ENCODE results near the gene UTP25. TPM values are rescaled to one million over a fixed set of nuclear protein-coding genes. Genes with fewer than 3 reads are reported as not detected.

The UTP25 gene
- polyA plus RNA-seq, 10 donors, result 5.4 to 8.2 (median 6.8) TPM

- DNase-seq, result no peak
These were observed 24.2 kb upstream of the UTP25 start for GRCh38 chr1:209803568-209803967.

- no peak for DNase-seq
These were observed 22.4 kb upstream of the UTP25 start for GRCh38 chr1:209805341-209805781.

GRCh38 chr1:209805875-209806760 lies 21.7 kb upstream of the UTP25 start, which contains the start of gene IRF6:
Gene IRF6, minus strand, starts transcription at chr1:209806142. Its CDS starts 4,729 bp downstream, at chr1:209801413.
- DNase-seq, result peak in 2 of 3 donors; percentile 66 to 80

GRCh38 chr1:209807509-209807908 lies 20.3 kb upstream of the UTP25 start:
- no peak for DNase-seq

GRCh38 chr1:209808059-209808581 lies 19.7 kb upstream of the UTP25 start:
- DNase-seq, result peak in 2 of 3 donors; percentile 41 to 79

- DNase-seq, result no peak
These were observed 18.2 kb upstream of the UTP25 start for GRCh38 chr1:209809611-209810010.

- DNase-seq, result no peak
These were observed 17.0 kb upstream of the UTP25 start for GRCh38 chr1:209810783-209811182.

- DNase-seq, result no peak
These were observed 13.9 kb upstream of the UTP25 start for GRCh38 chr1:209813902-209814301.

GRCh38 chr1:209815490-209815889 lies 12.3 kb upstream of the UTP25 start:
- DNase-seq, result no peak

- DNase-seq, result no peak
These were observed 11.8 kb upstream of the UTP25 start for GRCh38 chr1:209815931-209816341.

- no peak for DNase-seq
These were observed 10.8 kb upstream of the UTP25 start for GRCh38 chr1:209816923-209817322.

GRCh38 chr1:209817691-209818090 lies 10.1 kb upstream of the UTP25 start:
- DNase-seq, result no peak

GRCh38 chr1:209819058-209819457 lies 8.7 kb upstream of the UTP25 start:
- no peak for DNase-seq

GRCh38 chr1:209820986-209821385 lies 6.8 kb upstream of the UTP25 start:
- DNase-seq, result no peak

GRCh38 chr1:209822706-209823105 lies 5.1 kb upstream of the UTP25 start:
- no peak for DNase-seq

- peak; percentile 27 to 59 (median 56) for DNase-seq
These were observed 4.4 kb upstream of the UTP25 start for GRCh38 chr1:209823143-209824041.

- DNase-seq, result no peak
These were observed 2.0 kb upstream of the UTP25 start for GRCh38 chr1:209825591-209826434.

- no peak for DNase-seq
These were observed 1.9 kb downstream of the UTP25 start for GRCh38 chr1:209829716-209830115.

- no peak for DNase-seq
These were observed 3.0 kb downstream of the UTP25 start for GRCh38 chr1:209830722-209831121.

GRCh38 chr1:209831615-209832014 lies 3.8 kb downstream of the UTP25 start:
- peak in 1 of 3 donors; percentile 36 for DNase-seq

GRCh38 chr1:209835782-209836298 lies 8.1 kb downstream of the UTP25 start:
- peak in 1 of 3 donors; percentile 54 for DNase-seq
